H9 (cell line): Measurements from ENCODE around the gene C16orf74. TPM values are rescaled to one million over a fixed set of nuclear protein-coding genes. Genes with fewer than 3 reads are reported as not detected.

Source experiments
- DNase-seq: peaks from one replicate; pipeline ENCODE4 v3.0.0-alpha.2; 2017
- H2AFZ ChIP-seq: one replicate; pipeline ENCODE4 v1.6.1; 2013; ENCODE audit warnings: mild to moderate bottlenecking, low read length, control low read depth, moderate library complexity
- H2AK5ac ChIP-seq: 2 replicates; pipeline ENCODE4 v1.6.1; 2013; ENCODE audit warnings: low read length, control low read depth, mixed read lengths; ENCODE audit not compliant: insufficient read length
- H2BK120ac ChIP-seq: one replicate; pipeline ENCODE4 v1.6.1; 2013; ENCODE audit warnings: low read depth, mild to moderate bottlenecking, low read length, control low read depth, inconsistent platforms; ENCODE audit not compliant: poor library complexity, severe bottlenecking
- H2BK12ac ChIP-seq: 2 replicates; pipeline ENCODE4 v1.6.1; 2013; ENCODE audit warnings: low read length, control low read depth, mixed read lengths, low read depth; ENCODE audit not compliant: insufficient read length
- H2BK15ac ChIP-seq: 2 replicates; pipeline ENCODE4 v1.6.1; 2013; ENCODE audit warnings: low read depth, low read length, control low read depth
- H2BK20ac ChIP-seq: one replicate; pipeline ENCODE4 v1.6.1; 2013; ENCODE audit warnings: low read depth, mild to moderate bottlenecking, low read length, control low read depth, inconsistent platforms; ENCODE audit not compliant: poor library complexity, severe bottlenecking
- H2BK5ac ChIP-seq: 2 replicates; pipeline ENCODE4 v1.6.1; 2013; ENCODE audit warnings: low read length, control low read depth, mixed read lengths; ENCODE audit not compliant: insufficient read length
- H3K14ac ChIP-seq: 2 replicates; pipeline ENCODE4 v1.6.1; 2013; ENCODE audit warnings: low read length, control low read depth; ENCODE audit not compliant: insufficient read depth
- H3K18ac ChIP-seq: 2 replicates; pipeline ENCODE4 v1.6.1; 2013; ENCODE audit warnings: low read depth, mild to moderate bottlenecking, mixed read lengths, low read length, control low read depth; ENCODE audit not compliant: insufficient read length
- H3K23ac ChIP-seq: 2 replicates; pipeline ENCODE4 v1.6.1; 2013; ENCODE audit warnings: low read length, control low read depth, mixed read lengths, low read depth; ENCODE audit not compliant: insufficient read length
- H3K23me2 ChIP-seq: 2 replicates; pipeline ENCODE4 v1.6.1; 2013; ENCODE audit warnings: low read depth, mild to moderate bottlenecking, mixed read lengths, low read length, control low read depth; ENCODE audit not compliant: insufficient read length, poor library complexity, severe bottlenecking
- H3K27ac ChIP-seq: 2 replicates; pipeline ENCODE4 v1.5.1; 2013; ENCODE audit warnings: low read length, control low read depth, mixed read lengths, low read depth; ENCODE audit not compliant: insufficient read length
- H3K27me3 ChIP-seq: 2 replicates; pipeline ENCODE4 v1.6.1; 2013; ENCODE audit warnings: low read length, control low read depth, inconsistent platforms; ENCODE audit not compliant: insufficient read depth
- H3K4ac ChIP-seq: 2 replicates; pipeline ENCODE4 v1.6.1; 2013; ENCODE audit warnings: low read depth, mild to moderate bottlenecking, control low read depth, inconsistent platforms, low read length, moderate library complexity
- H3K4me1 ChIP-seq: 2 replicates; pipeline ENCODE4 v1.6.1; 2013; ENCODE audit warnings: low read length, control low read depth, inconsistent platforms; ENCODE audit not compliant: insufficient read depth
- H3K4me2 ChIP-seq: 2 replicates; pipeline ENCODE4 v1.6.1; 2013; ENCODE audit warnings: low read length, control low read depth, mixed read lengths; ENCODE audit not compliant: insufficient read length, insufficient read depth
- H3K56ac ChIP-seq: 2 replicates; pipeline ENCODE4 v1.6.1; 2013; ENCODE audit warnings: low read depth, mild to moderate bottlenecking, mixed read lengths, low read length, control low read depth; ENCODE audit not compliant: insufficient read length
- H3K79me1 ChIP-seq: 2 replicates; pipeline ENCODE4 v1.6.1; 2013; ENCODE audit warnings: low read depth, mild to moderate bottlenecking, moderate library complexity, low read length, control low read depth, inconsistent platforms; ENCODE audit not compliant: insufficient read depth, poor library complexity, severe bottlenecking
- H3K79me2 ChIP-seq: 2 replicates; pipeline ENCODE4 v1.6.1; 2013; ENCODE audit warnings: low read length, control low read depth, inconsistent platforms; ENCODE audit not compliant: insufficient read depth
- H3K9ac ChIP-seq: 2 replicates; pipeline ENCODE4 v1.6.1; 2013; ENCODE audit warnings: low read length, control low read depth, mixed read lengths; ENCODE audit not compliant: insufficient read length; ENCODE audit errors: extremely low read depth
- H3K9me3 ChIP-seq: one replicate; pipeline ENCODE4 v1.6.1; 2013; ENCODE audit warnings: low read depth, low read length, inconsistent platforms; ENCODE audit not compliant: control insufficient read depth
- H3T11ph ChIP-seq: one replicate; pipeline ENCODE4 v1.6.1; 2013; ENCODE audit warnings: mild to moderate bottlenecking, low read length, control low read depth, inconsistent platforms
- H4K20me1 ChIP-seq: one replicate; pipeline ENCODE4 v1.6.1; 2013; ENCODE audit not compliant: control insufficient read depth, insufficient read length, insufficient read depth
- H4K5ac ChIP-seq: 2 replicates; pipeline ENCODE4 v1.6.1; 2013; ENCODE audit warnings: low read depth, mild to moderate bottlenecking, mixed read lengths, low read length, control low read depth; ENCODE audit not compliant: insufficient read length
- H4K8ac ChIP-seq: replicated peaks from 2 replicates; pipeline ENCODE4 v1.6.1; 2013; ENCODE audit warnings: low read length, control low read depth, mixed read lengths, low read depth; ENCODE audit not compliant: insufficient read length
- H4K91ac ChIP-seq: 2 replicates; pipeline ENCODE4 v1.6.1; 2013; ENCODE audit warnings: low read depth, mild to moderate bottlenecking, moderate library complexity, mixed read lengths, low read length, control low read depth; ENCODE audit not compliant: insufficient read length
- H3K27ac Mint-ChIP-seq, 3 experiments: 2 replicates in 2 of 3; 3 replicates in 1 of 3; pipeline ENCODE4 v1.8.0; 2020 to 2021; ENCODE audit warnings: mixed read lengths in 3 of 3, mild to moderate bottlenecking in 1 of 3, moderate library complexity in 1 of 3
- H3K27me3 Mint-ChIP-seq: 2 replicates; pipeline ENCODE4 v1.8.0; 2021; ENCODE audit warnings: low read depth, mild to moderate bottlenecking, moderate library complexity, mixed read lengths
- H3K36me3 Mint-ChIP-seq, 3 experiments: 2 replicates in 2 of 3; 3 replicates in 1 of 3; pipeline ENCODE4 v1.8.0; 2020 to 2021; ENCODE audit warnings: low read depth in 3 of 3, mixed read lengths in 3 of 3; ENCODE audit not compliant: insufficient read depth in 1 of 3
- H3K4me1 Mint-ChIP-seq, 2 experiments: 2 replicates each; pipeline ENCODE4 v1.8.0; 2020; ENCODE audit warnings: mixed read lengths in 2 of 2
- H3K4me3 Mint-ChIP-seq, 2 experiments: 2 replicates in 1 of 2; 3 replicates in 1 of 2; pipeline ENCODE4 v1.8.0; 2020 to 2021; ENCODE audit warnings: mild to moderate bottlenecking in 2 of 2, mixed read lengths in 2 of 2, moderate library complexity in 1 of 2
- H3K9me3 Mint-ChIP-seq, 2 experiments: 2 replicates in 1 of 2; 3 replicates in 1 of 2; pipeline ENCODE4 v1.8.0; 2020; ENCODE audit warnings: mild to moderate bottlenecking in 2 of 2, mixed read lengths in 2 of 2, moderate library complexity in 1 of 2
- CTCF ChIP-seq: fragments of 200-600 bp; sonication (generic); conservative IDR thresholded peaks from 3 replicates; pipeline ENCODE4 v1.8.0; 2021; ENCODE audit warnings: antibody characterized with exemption, mild to moderate bottlenecking
- WGBS: extraction: QIAGEN DNeasy Blood & Tissue Kit; methylation state at CpG from one replicate; pipeline ENCODE4 v1.1.7; 2013; ENCODE audit warnings: missing lambda C conversion rate, low lambda C conversion rate, mixed read lengths; ENCODE audit not compliant: insufficient read length; ENCODE audit errors: extremely low coverage; 5-methylcytosine and 5-hydroxymethylcytosine counted together
- total RNA-seq: library from RNA; stranded (reverse); gene quantifications from 2 replicates; pipeline ENCODE4 v1.2.1, GENCODE V29; 2021

C16orf74 gene
- total RNA-seq, 1 experiment from 2014 or later = 5.6 TPM

- no peak overlapping the region for H3K23ac ChIP-seq
- no peak overlapping the region for H3K4me2 ChIP-seq
- H3K9ac ChIP-seq = no peak overlapping the region
- H3K27ac ChIP-seq = no peak overlapping the region
- no peak overlapping the region for H2AFZ ChIP-seq
- H3K4me1 Mint-ChIP-seq = peaks cover 0 to 2% of the 10 kb centered on the region in 2 experiments; a peak in 1 of 4 replicates
- no peak overlapping the region for H2BK5ac ChIP-seq
- H3K36me3 Mint-ChIP-seq = peaks cover 7 to 37% (median 17%) of the 10 kb centered on the region in 3 experiments; a peak in 5 of 7 replicates
- no peak overlapping the region for H4K91ac ChIP-seq
- no peak overlapping the region for H3K4ac ChIP-seq
- H3K4me3 Mint-ChIP-seq = no peak overlapping the region
- DNase-seq = no peak
- WGBS = no CpG with 5 or more reads among the region's 8 CpGs
- no peaks in the 10 kb centered on the region for H4K20me1 ChIP-seq
- H3K27ac Mint-ChIP-seq = no peak overlapping the region; a peak in 1 of 7 replicates
- H3K27me3 ChIP-seq = no peaks in the 10 kb centered on the region
- no peaks in the 10 kb centered on the region for H3K23me2 ChIP-seq
- no peaks in the 10 kb centered on the region for H3K4me1 ChIP-seq
- TF ChIP-seq CTCF = no peak
- H2BK20ac ChIP-seq = no peak overlapping the region
- no peak overlapping the region for H2BK12ac ChIP-seq
- H4K5ac ChIP-seq = no peak overlapping the region
- H3K14ac ChIP-seq = no peak overlapping the region
- no peak overlapping the region for H3K56ac ChIP-seq
- no peaks in the 10 kb centered on the region for H3K9me3 Mint-ChIP-seq
- H3K79me1 ChIP-seq = no peaks in the 10 kb centered on the region
- no peak overlapping the region for H2BK15ac ChIP-seq
- no peak overlapping the region for H4K8ac ChIP-seq
- no peaks in the 10 kb centered on the region for H3K79me2 ChIP-seq
- no peak overlapping the region for H3K18ac ChIP-seq
- no peaks in the 10 kb centered on the region for H3K27me3 Mint-ChIP-seq
- no peak overlapping the region for H2BK120ac ChIP-seq
- no peak overlapping the region for H3T11ph ChIP-seq
- no peaks in the 10 kb centered on the region for H3K9me3 ChIP-seq
- no peak overlapping the region for H2AK5ac ChIP-seq
Measured at GRCh38 chr16:85774811-85775210, 23.9 kb upstream of the C16orf74 start.
